Body of pancreas (tissue), 4 donors: ENCODE data around the gene FIBP. TPM values are rescaled to one million over a fixed set of nuclear protein-coding genes. Genes with fewer than 3 reads are reported as not detected.

Experiments used
- ATAC-seq: fragments of 150-250 bp; one replicate; pipeline ENCODE4 v1.9.1; 2016
- DNase-seq, 4 donors: peaks; one replicate each; pipeline ENCODE4 v3.0.0-alpha.2; 2019
- H3K27ac ChIP-seq, 4 donors: fragments of 200-600 bp; sonication (generic); 1 replicate in 3 of 4; 2 replicates in 1 of 4; pipeline versions ENCODE4 v1.5.1 to v1.6.1; 2016 to 2019; ENCODE audit warnings: mild to moderate bottlenecking in 1 of 4, mixed read lengths in 1 of 4, moderate library complexity in 1 of 4
- H3K27me3 ChIP-seq, 2 donors: fragments of 200-600 bp; sonication (generic); one replicate each; pipeline ENCODE4 v1.6.0; 2016; ENCODE audit warnings: mild to moderate bottlenecking in 1 of 2
- H3K36me3 ChIP-seq, 2 donors: fragments of 200-600 bp; sonication (generic); replicated peaks in 1 of 2; 2 replicates each; pipeline ENCODE4 v1.5.1; 2016; ENCODE audit warnings: low read depth in 2 of 2; ENCODE audit not compliant: insufficient read depth in 1 of 2
- H3K4me1 ChIP-seq: fragments of 200-600 bp; sonication (generic); one replicate; pipeline ENCODE4 v1.6.0; 2016
- H3K4me3 ChIP-seq, 2 donors: fragments of 200-600 bp; sonication (generic); 1 replicate in 1 of 2; 2 replicates in 1 of 2; pipeline ENCODE4 v1.5.1; 2016 to 2019
- H3K9me3 ChIP-seq, 3 donors: fragments of 200-600 bp; sonication (generic); 1 replicate in 2 of 3; 2 replicates in 1 of 3; pipeline ENCODE4 v1.5.1; 2016
- POLR2A ChIP-seq, 3 donors: fragments of 450-650 bp; IDR thresholded peaks; one replicate each; pipeline ENCODE4 v1.6.1; 2016; ENCODE audit warnings: antibody characterized with exemption in 3 of 3, mild to moderate bottlenecking in 2 of 3
- whole genome bisulfite sequencing, 2 donors: methylation state at CpG; one replicate each; pipeline ENCODE4 v1.1.5; 2017; 5-methylcytosine and 5-hydroxymethylcytosine counted together
- intact Hi-C: fragments of 100-400 bp; cut with DNase I; formaldehyde crosslinking; loops from one replicate; pipeline ENCODE4 v1.15.1; 2023
- total RNA-seq, 2 donors: library from RNA; depleted of rRNA; stranded (reverse); fragments of >200 nt; gene quantifications; one replicate each; pipeline ENCODE4 v1.1.0, GENCODE V29; 2016
- TF ChIP-seq, protein P1 (sequence below), 7 experiments: fragments of 450-650 bp in 4 of 7; fragments of 200-600 bp in 3 of 7; sonication (generic) in 3 of 7; IDR thresholded peaks; one replicate each; pipeline ENCODE4 v1.5.1; 2016 to 2019; ENCODE audit warnings: antibody characterized with exemption in 7 of 7

Gene FIBP
- total RNA-seq, 2 donors from 2014 or later: 40.2 to 49.5 TPM

DNA sequence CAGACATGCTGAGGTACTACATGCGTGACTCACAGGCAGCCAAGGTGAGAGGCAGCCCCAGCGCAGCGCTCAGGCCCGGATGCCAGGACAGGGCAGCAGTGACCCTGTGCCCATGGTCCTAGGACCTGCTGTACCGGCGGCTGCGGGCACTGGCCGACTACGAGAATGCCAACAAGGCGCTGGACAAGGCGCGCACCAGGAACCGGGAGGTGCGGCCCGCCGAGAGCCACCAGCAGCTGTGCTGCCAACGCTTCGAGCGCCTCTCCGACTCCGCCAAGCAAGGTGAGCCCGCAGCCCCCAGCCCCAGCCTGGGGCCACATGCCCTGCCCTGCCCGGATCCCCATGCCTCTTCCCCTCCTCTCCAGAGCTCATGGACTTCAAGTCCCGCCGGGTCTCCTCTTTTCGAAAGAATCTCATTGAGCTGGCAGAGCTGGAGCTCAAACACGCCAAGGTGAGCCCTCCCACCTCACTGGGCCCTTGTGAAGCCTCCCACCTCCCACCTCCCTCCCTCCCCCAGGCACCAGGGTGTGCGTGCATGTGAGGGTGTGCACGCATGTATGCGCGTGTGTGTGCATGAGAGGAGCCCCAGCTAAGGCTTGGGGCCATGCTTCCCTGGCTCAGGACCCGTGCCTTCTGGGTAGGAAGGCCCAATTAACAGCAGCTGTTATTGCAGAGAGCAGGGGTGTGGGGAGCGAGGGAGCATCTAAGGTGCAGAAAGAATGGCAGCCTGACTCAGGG, 35.6 kb downstream of the FIBP start:
- intact Hi-C loops: no loop called here
- DNase-seq: peak in 1 of 4 donors; percentile 12
- ATAC-seq: no peak
- WGBS, 2 donors: 97% methylated on average over 18 to 19 of the region's 33 CpGs
- Histone ChIP-seq H3K9me3 (no peaks in the 10 kb centered on the region), H3K4me1 (peaks cover 19% of the 10 kb centered on the region), H3K36me3 (peaks cover 8 to 26% of the 10 kb centered on the region in 2 donors), H3K27me3 (no peaks in the 10 kb centered on the region), H3K4me3 (no peak overlapping the region), H3K27ac (no peak overlapping the region)
- TF ChIP-seq, protein P1, sequence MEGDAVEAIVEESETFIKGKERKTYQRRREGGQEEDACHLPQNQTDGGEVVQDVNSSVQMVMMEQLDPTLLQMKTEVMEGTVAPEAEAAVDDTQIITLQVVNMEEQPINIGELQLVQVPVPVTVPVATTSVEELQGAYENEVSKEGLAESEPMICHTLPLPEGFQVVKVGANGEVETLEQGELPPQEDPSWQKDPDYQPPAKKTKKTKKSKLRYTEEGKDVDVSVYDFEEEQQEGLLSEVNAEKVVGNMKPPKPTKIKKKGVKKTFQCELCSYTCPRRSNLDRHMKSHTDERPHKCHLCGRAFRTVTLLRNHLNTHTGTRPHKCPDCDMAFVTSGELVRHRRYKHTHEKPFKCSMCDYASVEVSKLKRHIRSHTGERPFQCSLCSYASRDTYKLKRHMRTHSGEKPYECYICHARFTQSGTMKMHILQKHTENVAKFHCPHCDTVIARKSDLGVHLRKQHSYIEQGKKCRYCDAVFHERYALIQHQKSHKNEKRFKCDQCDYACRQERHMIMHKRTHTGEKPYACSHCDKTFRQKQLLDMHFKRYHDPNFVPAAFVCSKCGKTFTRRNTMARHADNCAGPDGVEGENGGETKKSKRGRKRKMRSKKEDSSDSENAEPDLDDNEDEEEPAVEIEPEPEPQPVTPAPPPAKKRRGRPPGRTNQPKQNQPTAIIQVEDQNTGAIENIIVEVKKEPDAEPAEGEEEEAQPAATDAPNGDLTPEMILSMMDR (IDR thresholded peaks at IDR 0.05): no peak
- TF ChIP-seq POLR2A (IDR thresholded peaks at IDR 0.05): no peak

DNA sequence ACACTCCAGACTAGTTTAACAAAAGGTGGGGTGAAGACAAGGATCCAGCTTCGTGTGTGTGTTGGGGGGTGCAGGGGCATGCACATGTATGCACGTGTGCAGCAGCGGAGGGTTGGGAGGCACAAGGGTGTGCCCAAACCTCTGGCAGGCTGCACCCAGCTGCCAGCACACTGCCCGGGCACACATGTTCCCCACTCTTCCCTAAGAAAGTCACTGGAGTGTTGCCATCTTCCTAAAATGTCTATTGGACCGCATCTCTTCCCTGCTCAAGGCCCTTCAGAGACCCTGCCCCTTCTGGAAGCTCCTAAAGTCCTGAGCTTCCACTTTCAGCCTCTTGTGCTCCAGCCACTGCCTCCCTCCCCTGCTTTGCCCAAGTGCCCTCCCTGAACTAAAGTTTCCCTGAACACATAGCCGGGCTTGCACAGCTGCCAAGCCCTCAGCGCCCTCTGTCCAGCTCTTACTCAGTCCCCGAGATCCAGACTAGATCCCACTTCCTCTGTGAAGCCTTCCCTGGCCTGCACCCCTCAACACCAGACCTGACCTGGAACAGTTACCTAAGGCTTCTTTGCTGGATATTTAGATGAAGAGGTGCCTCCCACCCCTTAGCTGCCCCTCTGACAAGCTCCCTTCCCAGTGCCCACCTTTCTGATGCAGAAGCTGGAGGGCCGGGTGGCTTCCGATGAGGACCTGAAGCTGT, 36.3 kb downstream of the FIBP start:
- DNase-seq (no peak), ATAC-seq (no peak)
- intact Hi-C loops: no loop called here
- WGBS, 2 donors: 92 to 96% methylated on average over 7 to 10 of the region's 10 CpGs
- no peak overlapping the region for H3K27ac ChIP-seq
- no peaks in the 10 kb centered on the region for H3K27me3 ChIP-seq
- TF ChIP-seq, protein P1 (IDR thresholded peaks at IDR 0.05): no peak
- TF ChIP-seq POLR2A (IDR thresholded peaks at IDR 0.05): no peak
- H3K36me3 ChIP-seq: peaks cover 8 to 26% of the 10 kb centered on the region in 2 donors
- no peaks in the 10 kb centered on the region for H3K9me3 ChIP-seq
- no peak overlapping the region for H3K4me3 ChIP-seq
- H3K4me1 ChIP-seq: peaks cover 19% of the 10 kb centered on the region

DNA sequence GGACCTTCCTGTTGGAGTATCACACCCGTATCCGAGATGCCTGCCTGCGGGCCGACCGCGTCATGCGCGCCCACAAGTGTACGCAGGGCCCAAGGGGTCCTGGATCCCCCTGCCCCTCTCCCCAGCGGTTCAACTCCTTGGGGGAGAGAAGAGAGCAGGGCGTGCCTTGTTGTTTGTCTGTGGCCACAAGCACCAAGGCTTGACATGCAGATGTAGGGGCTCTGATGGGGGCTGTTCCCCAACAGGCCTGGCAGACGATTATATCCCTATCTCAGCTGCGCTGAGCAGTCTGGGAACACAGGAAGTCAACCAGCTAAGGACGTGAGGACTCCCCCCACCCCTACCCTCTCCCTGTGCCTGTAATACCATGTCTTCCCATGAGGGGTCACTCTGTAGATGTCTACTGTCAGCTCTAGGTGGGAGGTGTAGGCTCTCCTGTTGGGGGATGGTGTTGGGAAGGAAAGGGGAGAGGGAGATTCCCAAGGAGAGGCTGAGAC, 37.1 kb downstream of the FIBP start:
- Histone ChIP-seq H3K27me3 (no peaks in the 10 kb centered on the region), H3K36me3 (peaks cover 8 to 26% of the 10 kb centered on the region in 2 donors), H3K4me1 (peaks cover 10% of the 10 kb centered on the region), H3K4me3 (no peak overlapping the region), H3K27ac (no peak overlapping the region), H3K9me3 (no peaks in the 10 kb centered on the region)
- intact Hi-C loops: no loop called here
- WGBS, 2 donors: 76 to 92% methylated on average over 2 to 14 of the region's 14 CpGs
- ATAC-seq (no peak), DNase-seq (no peak)
- no peak for TF ChIP-seq POLR2A (IDR thresholded peaks at IDR 0.05)
- TF ChIP-seq, protein P1 (IDR thresholded peaks at IDR 0.05): peak in 4 of 7 experiments; percentile 17 to 38 (median 26)

DNA sequence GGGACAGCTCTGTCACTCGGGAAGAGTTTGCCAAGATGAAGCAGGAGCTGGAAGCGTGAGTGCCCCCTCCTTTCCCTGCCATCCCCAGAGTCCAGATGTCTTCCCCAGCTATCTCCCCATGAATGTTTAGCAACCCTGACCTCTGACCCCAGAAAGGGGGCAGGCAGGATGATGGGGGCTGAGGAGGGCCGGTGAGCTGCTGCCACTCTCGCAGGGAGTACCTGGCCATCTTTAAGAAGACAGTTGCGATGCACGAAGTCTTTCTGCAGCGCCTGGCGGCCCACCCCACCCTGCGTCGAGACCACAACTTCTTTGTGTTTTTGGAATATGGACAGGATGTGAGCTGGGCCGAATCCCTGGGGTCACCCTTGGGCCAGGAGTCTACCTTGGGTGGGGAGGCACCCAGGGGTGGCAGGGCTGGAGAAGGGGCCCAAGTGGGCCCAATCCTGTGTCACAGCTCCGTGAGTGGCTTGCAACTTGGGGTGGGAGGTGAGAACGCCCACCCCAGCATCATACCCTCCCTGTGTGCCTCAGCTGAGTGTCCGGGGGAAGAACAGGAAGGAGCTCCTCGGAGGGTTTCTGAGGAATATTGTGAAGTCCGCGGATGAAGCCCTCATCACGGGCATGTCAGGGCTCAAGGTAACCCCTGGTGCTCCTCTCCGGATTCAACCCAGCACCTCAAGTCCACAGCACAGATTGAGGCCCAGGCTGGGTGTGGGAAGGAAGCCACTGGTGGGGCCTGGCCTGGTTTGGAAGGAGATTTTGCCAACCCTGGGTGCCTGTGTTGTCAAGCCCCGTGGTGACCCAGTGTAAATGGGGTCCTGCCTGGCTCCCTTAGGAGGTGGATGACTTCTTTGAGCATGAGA, 37.8 kb downstream of the FIBP start:
- no peaks in the 10 kb centered on the region for H3K9me3 ChIP-seq
- H3K36me3 ChIP-seq: peaks cover 8 to 20% of the 10 kb centered on the region in 2 donors
- no peak overlapping the region for H3K27ac ChIP-seq
- 66 to 77% methylated on average over 10 to 20 of the region's 20 CpGs for WGBS, 2 donors
- DNase-seq (no peak), ATAC-seq (no peak)
- TF ChIP-seq, protein P1 (IDR thresholded peaks at IDR 0.05): no peak
- TF ChIP-seq POLR2A (IDR thresholded peaks at IDR 0.05): no peak
- intact Hi-C loops: no loop called here
- H3K4me1 ChIP-seq: peaks cover 4% of the 10 kb centered on the region
- H3K4me3 ChIP-seq: no peak overlapping the region
- no peaks in the 10 kb centered on the region for H3K27me3 ChIP-seq
